Epithelial cell of proximal tubule (primary cell): ENCODE results near the gene KLHL41. TPM values are rescaled to one million over a fixed set of nuclear protein-coding genes. Genes with fewer than 3 reads are reported as not detected.

Source experiments
- DNase-seq: peaks from one replicate; pipeline ENCODE4 v3.0.0-alpha.2; 2011; ENCODE audit warnings: low read depth
- H3K4me3 ChIP-seq: 2 replicates; pipeline ENCODE4 v1.5.1; 2011; ENCODE audit warnings: low read depth, mild to moderate bottlenecking, low read length
- CTCF ChIP-seq: conservative IDR thresholded peaks from 2 replicates; pipeline ENCODE4 v1.5.1; 2012; ENCODE audit warnings: low read depth, mild to moderate bottlenecking, low read length
- total RNA-seq: library from RNA; depleted of rRNA; stranded (reverse); fragments of >200 nt; gene quantifications from 2 replicates; pipeline ENCODE4 v1.2.3, GENCODE V29; 2015

KLHL41 gene
- total RNA-seq, 1 donor from 2014 or later, result not detected

GRCh38 chr2:169480079-169480465 is 29.4 kb upstream of the KLHL41 start:
- DNase-seq, result no peak
- peak overlapping the region; percentile 83 for H3K4me3 ChIP-seq
- TF ChIP-seq CTCF, result no peak

GRCh38 chr2:169485650-169486138 is 23.8 kb upstream of the KLHL41 start:
- DNase-seq, result no peak
- no peak overlapping the region for H3K4me3 ChIP-seq
- no peak for TF ChIP-seq CTCF

- no peak for TF ChIP-seq CTCF
These were observed 23.0 kb upstream of the KLHL41 start for GRCh38 chr2:169486487-169486886.

GRCh38 chr2:169490834-169491233 is 18.7 kb upstream of the KLHL41 start:
- H3K4me3 ChIP-seq, result no peak overlapping the region
- no peak for TF ChIP-seq CTCF
- no peak for DNase-seq

More at GRCh38 chr2:169486487-169486886, 23.0 kb upstream of the KLHL41 start:
- H3K4me3 ChIP-seq, result no peak overlapping the region
- DNase-seq, result no peak

- no peak for DNase-seq
- TF ChIP-seq CTCF, result no peak
- no peak overlapping the region for H3K4me3 ChIP-seq
These were observed 18.1 kb upstream of the KLHL41 start for GRCh38 chr2:169491378-169491777.

GRCh38 chr2:169493360-169493759 is 16.1 kb upstream of the KLHL41 start:
- no peak for DNase-seq
- TF ChIP-seq CTCF, result no peak
- H3K4me3 ChIP-seq, result no peak overlapping the region

GRCh38 chr2:169495310-169495928 is 14.1 kb upstream of the KLHL41 start:
- no peak for TF ChIP-seq CTCF
- H3K4me3 ChIP-seq, result no peak overlapping the region
- no peak for DNase-seq
